Measurements from ENCODE around the gene C2CD4B.

The C2CD4B gene

DNA sequence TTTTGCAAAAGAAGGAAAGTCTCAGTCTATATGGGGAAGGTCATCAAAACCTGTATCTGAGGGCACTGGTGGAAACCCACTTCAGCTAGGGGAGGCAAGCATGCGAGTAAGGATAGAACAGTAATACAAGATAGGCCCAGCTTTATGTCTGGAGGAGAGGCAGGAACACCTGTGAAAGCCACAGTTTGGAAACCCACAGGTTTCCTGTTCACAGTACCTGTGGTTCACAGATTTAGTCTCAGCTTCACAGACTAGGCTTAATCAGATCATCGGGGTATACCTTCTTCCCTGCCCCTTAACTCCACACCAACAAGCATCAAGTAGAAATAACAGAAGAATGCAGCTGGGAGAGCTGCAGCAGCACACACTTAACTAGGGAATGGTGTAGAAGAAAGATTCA lies 36.2 kb downstream of the C2CD4B start:
- FAIRE-seq (no peak), DNase-seq (ENCODE audit: insufficient read length, low spot score) (no peak)
- TF ChIP-seq, protein P1, sequence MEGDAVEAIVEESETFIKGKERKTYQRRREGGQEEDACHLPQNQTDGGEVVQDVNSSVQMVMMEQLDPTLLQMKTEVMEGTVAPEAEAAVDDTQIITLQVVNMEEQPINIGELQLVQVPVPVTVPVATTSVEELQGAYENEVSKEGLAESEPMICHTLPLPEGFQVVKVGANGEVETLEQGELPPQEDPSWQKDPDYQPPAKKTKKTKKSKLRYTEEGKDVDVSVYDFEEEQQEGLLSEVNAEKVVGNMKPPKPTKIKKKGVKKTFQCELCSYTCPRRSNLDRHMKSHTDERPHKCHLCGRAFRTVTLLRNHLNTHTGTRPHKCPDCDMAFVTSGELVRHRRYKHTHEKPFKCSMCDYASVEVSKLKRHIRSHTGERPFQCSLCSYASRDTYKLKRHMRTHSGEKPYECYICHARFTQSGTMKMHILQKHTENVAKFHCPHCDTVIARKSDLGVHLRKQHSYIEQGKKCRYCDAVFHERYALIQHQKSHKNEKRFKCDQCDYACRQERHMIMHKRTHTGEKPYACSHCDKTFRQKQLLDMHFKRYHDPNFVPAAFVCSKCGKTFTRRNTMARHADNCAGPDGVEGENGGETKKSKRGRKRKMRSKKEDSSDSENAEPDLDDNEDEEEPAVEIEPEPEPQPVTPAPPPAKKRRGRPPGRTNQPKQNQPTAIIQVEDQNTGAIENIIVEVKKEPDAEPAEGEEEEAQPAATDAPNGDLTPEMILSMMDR (IDR thresholded peaks at IDR 0.05; ENCODE audit: insufficient read depth, missing control alignments) = no peak

DNA sequence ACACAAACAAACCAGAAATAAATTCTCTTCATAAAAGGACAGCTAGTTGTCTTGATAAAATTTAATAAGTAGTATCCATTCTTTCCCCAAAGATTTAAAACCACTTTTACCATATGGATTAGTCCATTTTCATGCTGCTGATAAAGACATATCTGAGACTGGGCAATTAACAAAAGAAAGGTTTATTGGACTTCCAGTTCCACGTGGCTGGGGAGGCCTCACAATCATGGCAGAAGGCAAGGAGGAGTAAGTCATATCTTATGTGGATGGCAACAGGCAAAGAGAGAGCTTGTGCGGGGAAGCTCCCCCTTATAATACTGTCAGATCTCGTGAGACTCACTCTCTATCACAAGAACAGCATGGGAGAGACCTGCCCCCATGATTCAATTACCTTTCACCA lies 38.7 kb downstream of the C2CD4B start:
- TF ChIP-seq, protein P1 (IDR thresholded peaks at IDR 0.05; ENCODE audit: insufficient read depth, missing control alignments) = no peak
- DNase-seq (ENCODE audit: insufficient read length, low spot score) (no peak), FAIRE-seq (no peak)

DNA sequence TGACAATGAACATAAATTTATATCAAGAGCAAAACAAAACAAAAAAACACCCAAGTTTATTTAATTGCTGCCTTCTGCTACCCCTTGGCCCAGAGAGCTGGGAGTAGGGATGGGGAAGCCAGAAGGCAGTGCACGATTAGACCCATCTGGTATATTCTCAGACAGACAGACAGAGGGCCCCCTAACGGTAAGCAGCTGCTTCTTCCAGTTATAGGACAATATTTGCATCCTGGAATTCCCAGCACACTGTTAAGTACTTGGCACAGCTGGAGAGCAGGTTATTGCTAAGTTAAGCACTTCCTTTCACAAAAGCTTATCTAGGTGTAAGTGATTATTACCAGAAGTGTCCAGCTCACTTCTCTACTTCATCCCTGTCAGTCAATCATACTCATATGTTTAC lies 39.3 kb downstream of the C2CD4B start:
- FAIRE-seq = no peak
- TF ChIP-seq, protein P1 (IDR thresholded peaks at IDR 0.05; ENCODE audit: insufficient read depth, missing control alignments) = peak; percentile 65
- no peak for DNase-seq (ENCODE audit: insufficient read length, low spot score)

DNA sequence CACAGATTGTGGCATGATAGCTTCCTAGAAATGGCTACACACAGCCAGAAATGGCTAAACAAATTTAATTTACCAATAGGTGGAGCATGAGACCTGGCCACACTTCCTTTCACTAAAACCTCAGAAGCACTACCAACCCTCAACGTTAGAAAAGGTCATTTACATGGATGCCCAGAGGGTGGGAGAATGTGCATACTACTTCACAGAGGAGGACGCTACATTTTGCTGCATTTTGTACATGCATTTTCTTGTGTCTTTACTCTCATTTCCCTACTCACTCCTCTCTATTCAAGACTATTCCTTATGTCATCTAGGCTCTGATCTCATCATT lies 40.1 kb downstream of the C2CD4B start:
- DNase-seq (ENCODE audit: insufficient read length, low spot score) (no peak), FAIRE-seq (no peak)
- TF ChIP-seq, protein P1 (IDR thresholded peaks at IDR 0.05; ENCODE audit: insufficient read depth, missing control alignments) = no peak

DNA sequence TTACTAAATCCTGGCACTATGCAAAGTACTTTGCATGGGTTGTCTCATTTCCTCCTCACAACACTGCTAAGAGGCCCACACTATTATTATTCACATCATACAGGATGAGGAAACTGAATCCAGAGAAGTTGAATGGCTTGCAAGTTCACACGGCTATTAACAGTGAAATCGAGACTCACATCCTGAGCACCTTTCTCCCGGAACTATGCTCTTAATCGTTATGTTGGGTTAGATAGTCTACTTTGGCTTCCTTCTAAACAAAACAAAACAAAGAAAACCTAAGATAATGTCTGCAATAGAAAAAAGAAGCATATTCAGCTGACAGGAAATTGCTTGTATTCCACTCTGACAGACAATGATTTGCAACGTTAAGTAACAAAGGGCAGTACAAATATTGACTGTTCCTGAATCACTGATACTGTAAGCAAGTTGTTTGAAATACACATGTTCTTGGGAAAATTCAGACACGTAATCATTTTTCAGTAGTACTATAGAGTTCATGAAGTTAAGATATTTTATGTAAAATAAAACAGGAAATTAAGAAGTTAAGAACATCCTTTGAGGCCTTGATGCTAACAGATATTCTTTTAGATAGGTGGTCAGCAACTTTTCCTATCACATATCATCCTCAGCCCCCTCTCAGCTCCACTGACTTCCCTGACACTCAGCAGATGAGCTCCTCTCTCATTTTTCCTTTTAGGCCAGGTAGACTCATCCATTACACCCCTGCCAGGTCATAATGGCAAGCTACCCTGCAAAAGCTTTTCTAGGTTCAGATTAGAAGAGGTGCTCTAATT lies 40.7 kb downstream of the C2CD4B start:
- DNase-seq (ENCODE audit: insufficient read length, low spot score) (no peak), FAIRE-seq (no peak)
- TF ChIP-seq, protein P1 (IDR thresholded peaks at IDR 0.05; ENCODE audit: insufficient read depth, missing control alignments) = no peak

DNA sequence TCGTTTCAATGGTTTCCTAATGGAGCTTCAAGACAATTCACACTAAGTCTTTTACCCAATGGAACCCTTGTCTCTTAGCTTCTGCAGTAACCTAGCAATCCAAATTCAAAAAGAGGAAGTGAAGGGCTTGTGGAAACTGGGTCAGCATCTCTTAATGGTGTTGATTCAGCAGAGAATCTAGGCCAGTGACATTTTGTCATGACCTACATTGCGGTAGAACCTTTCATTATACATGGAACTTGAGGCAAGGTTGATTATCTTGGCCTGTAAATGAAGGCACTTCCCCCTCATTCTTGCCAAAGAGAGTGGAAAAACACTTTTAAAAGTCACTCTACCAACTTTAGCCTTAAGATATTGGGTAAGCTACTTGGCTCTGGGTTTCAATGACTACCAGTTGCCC lies 42.8 kb downstream of the C2CD4B start:
- FAIRE-seq = no peak

More for the DNA sequence above, 42.8 kb downstream of the C2CD4B start:
- DNase-seq (ENCODE audit: insufficient read length, low spot score) = no peak
- TF ChIP-seq, protein P1 (IDR thresholded peaks at IDR 0.05; ENCODE audit: insufficient read depth, missing control alignments) = no peak
